Measurements from ENCODE around the gene ZSCAN10.

Gene ZSCAN10

DNA sequence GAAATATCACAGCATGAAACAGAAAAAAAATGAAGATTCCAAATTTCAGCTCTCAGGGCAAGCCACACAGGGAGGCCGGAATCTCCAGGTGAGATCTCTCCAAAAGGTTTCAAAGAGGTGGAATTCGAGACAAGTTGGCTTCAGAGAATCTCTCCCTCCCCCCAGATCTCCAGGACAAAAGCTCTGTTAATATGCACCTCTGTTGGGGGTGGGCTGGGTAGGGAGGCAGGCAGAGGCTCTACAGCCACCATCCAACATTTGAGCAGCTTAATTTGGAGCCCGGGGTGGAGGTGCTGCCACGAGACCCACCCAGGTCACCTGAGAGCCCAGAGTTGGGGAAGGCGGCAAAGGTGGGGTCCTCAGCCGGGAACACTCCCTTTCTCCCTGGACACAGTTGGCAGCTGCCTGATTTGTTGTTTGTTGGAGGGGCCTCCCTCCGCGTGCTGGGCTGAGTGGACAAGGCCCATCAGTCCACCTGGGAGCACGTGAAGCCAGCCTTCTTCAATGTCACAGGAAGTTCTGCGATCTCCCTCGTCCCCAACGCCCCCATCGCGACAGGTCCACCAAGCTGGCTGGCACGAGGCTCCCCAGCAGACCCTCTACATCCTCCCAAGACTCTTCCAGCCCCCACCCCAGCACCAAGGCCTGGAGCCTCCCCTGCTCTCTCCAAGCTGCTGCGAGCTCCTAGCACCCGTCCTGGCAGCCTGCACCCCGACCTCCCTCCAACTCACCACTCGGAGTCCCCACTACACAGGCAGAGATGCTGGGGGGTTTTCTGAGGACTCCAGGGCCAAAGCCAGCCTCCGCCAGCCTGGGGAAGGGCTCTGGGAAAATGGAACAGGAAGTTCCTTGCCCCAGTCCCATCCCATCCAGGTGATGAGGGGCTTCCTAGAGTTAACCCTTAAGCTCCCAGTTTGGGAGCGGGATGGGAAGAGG lies at the start of gene ZSCAN10:
TSS of gene ZSCAN10 (minus strand) at position 836 of the 936 bp plus-strand sequence. CDS start 6,357 bp downstream, outside the sequence.
- no peak for TF ChIP-seq CTCF (IDR thresholded peaks at IDR 0.05; ENCODE audit: control insufficient read depth, insufficient read depth, low read depth, low read length, missing control alignments)
- H3K4me3 ChIP-seq (ENCODE audit: control insufficient read depth, low read depth, low read length), result no peak within 1 kb of the TSS; the same call in 1 of the 2 replicates
- no peak for DNase-seq (ENCODE audit: low read depth)

DNA sequence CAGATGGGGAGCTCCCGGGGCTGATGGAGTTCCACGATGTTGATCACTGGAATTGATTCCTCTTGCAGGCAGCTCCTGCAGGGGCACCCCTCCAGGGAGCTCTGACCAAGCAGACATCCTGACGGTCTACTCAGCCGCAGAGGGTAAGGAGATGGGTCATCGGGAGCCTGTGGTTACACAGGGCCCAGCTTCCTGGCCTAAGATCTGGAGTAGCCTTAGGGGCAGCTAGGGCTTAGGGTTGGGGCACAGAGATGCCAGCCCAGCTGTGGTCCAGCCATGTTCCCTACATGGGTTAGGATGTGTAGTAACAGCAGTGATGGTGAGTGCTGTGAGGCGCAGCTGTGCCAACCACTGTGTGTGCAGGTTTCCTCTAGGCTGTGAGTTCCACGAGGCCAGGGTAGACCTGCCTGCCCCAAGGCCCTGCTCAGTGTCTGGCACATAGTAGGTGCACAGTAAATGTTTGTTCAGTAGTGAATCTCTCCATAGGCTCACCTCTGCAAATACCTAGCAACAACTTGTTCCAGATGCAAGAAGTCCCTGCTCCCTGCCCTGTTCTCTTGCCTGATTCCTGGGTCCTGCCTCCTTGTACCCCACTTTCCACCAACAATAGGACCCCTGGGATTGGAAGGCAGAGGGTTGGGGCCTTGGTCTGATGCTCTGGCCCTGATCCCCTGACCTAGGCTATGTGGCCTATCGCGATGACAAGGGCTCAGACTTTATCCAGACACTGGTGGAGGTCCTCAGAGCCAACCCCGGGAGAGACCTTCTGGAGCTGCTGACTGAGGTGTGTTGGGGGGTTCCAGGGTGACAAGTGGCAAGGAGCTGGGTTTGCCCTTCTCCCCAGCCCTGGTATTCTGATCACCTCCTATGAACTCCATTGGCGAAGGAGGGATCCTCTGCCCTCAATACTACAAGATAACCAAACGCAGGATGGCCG lies 49.4 kb upstream of the ZSCAN10 start:
- DNase-seq (ENCODE audit: low read depth), result no peak
- no peak for TF ChIP-seq CTCF (IDR thresholded peaks at IDR 0.05; ENCODE audit: control insufficient read depth, insufficient read depth, low read depth, low read length, missing control alignments)
- no peak overlapping the region for H3K4me3 ChIP-seq (ENCODE audit: control insufficient read depth, low read depth, low read length)

GRCh38 chr16:3147757-3148104 lies 48.6 kb upstream of the ZSCAN10 start:
- H3K4me3 ChIP-seq (ENCODE audit: control insufficient read depth, low read depth, low read length), result no peak overlapping the region
- DNase-seq (ENCODE audit: low read depth), result no peak
- no peak for TF ChIP-seq CTCF (IDR thresholded peaks at IDR 0.05; ENCODE audit: control insufficient read depth, insufficient read depth, low read depth, low read length, missing control alignments)

GRCh38 chr16:3147046-3147756 lies 48.1 kb upstream of the ZSCAN10 start:
- no peak for DNase-seq (ENCODE audit: low read depth)
- TF ChIP-seq CTCF (IDR thresholded peaks at IDR 0.05; ENCODE audit: control insufficient read depth, insufficient read depth, low read depth, low read length, missing control alignments), result no peak
- no peak overlapping the region for H3K4me3 ChIP-seq (ENCODE audit: control insufficient read depth, low read depth, low read length)

DNA sequence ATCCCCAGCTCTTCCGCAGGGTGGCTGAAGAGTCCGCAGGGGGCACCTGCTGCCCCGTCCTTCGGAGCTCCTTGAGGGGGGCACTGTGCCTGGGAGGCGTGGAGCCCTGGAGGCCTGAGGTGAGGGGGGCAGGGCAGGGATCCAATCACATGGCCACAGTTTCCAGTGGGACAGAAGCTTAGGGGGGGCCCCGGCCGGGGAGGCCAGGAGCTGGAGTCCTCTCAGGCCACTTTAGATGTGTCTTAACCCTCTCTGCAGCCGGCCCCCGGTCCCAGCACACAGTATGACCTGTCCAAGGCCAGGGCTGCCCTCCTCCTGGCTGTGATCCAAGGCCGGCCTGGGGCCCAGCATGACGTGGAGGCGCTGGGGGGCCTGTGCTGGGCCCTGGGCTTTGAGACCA lies 46.6 kb upstream of the ZSCAN10 start:
- TF ChIP-seq CTCF (IDR thresholded peaks at IDR 0.05; ENCODE audit: control insufficient read depth, insufficient read depth, low read depth, low read length, missing control alignments), result no peak
- no peak for DNase-seq (ENCODE audit: low read depth)
- no peak overlapping the region for H3K4me3 ChIP-seq (ENCODE audit: control insufficient read depth, low read depth, low read length)

- H3K4me3 ChIP-seq (ENCODE audit: control insufficient read depth, low read depth, low read length), result no peak overlapping the region
- no peak for TF ChIP-seq CTCF (IDR thresholded peaks at IDR 0.05; ENCODE audit: control insufficient read depth, insufficient read depth, low read depth, low read length, missing control alignments)
- DNase-seq (ENCODE audit: low read depth), result no peak
These were observed 46.1 kb upstream of the ZSCAN10 start for GRCh38 chr16:3145151-3145550.
